ENCODE data around the gene MRAS. TPM values are rescaled to one million over a fixed set of nuclear protein-coding genes. Genes with fewer than 3 reads are reported as not detected.

Gene MRAS
- total RNA-seq, result 349 TPM
- long read RNA-seq, full-length matches to known transcripts, result 376 of 861 reads
- long read RNA-seq, partial matches to known transcripts, result 39 of 861 reads
- long read RNA-seq, other reads (novel, unspliced or antisense), result 446 of 861 reads

GRCh38 chr3:138347960-138348753, at the start of gene MRAS:
TSS of gene MRAS (plus strand) at chr3:138348579. CDS start at chr3:138372884, 24,305 bp downstream.
- Histone ChIP-seq H3K27ac (replicated peaks) (peak within 1 kb of the TSS; percentile 96), H3K27me3 (ENCODE audit: low read depth) (no peaks in the 10 kb centered on the region), H3K36me3 (no peaks in the 10 kb centered on the region), H3K4me3 (peak within 1 kb of the TSS; percentile 92), H3K9me3 (replicated peaks) (no peaks in the 10 kb centered on the region), H3K4me1 (peaks cover 56% of the 10 kb centered on the region)
- intact Hi-C loops (cut with micrococcal nuclease), result no loop called here
- peak; percentile 83 for DNase-seq
- TF ChIP-seq CTCF (IDR thresholded peaks at IDR 0.05; ENCODE audit: borderline replicate concordance), result peak; percentile 60

- Histone ChIP-seq H3K9me3 (replicated peaks) (no peaks in the 10 kb centered on the region), H3K4me3 (no peak overlapping the region), H3K4me1 (no peaks in the 10 kb centered on the region), H3K27ac (replicated peaks) (no peak overlapping the region), H3K36me3 (peaks cover 28% of the 10 kb centered on the region), H3K27me3 (ENCODE audit: low read depth) (no peaks in the 10 kb centered on the region)
- no peak for DNase-seq
- intact Hi-C loops (cut with micrococcal nuclease), result no loop called here
- TF ChIP-seq CTCF (IDR thresholded peaks at IDR 0.05; ENCODE audit: borderline replicate concordance), result no peak
Measured at GRCh38 chr3:138300647-138301046, 47.7 kb upstream of the MRAS start.

GRCh38 chr3:138303474-138303873, 44.9 kb upstream of the MRAS start:
- Histone ChIP-seq H3K27ac (replicated peaks) (no peak overlapping the region), H3K4me1 (no peaks in the 10 kb centered on the region), H3K36me3 (peaks cover 6% of the 10 kb centered on the region), H3K9me3 (replicated peaks) (peaks cover 10% of the 10 kb centered on the region), H3K27me3 (ENCODE audit: low read depth) (no peaks in the 10 kb centered on the region), H3K4me3 (no peak overlapping the region)
- intact Hi-C loops (cut with micrococcal nuclease), result no loop called here
- no peak for DNase-seq
- no peak for TF ChIP-seq CTCF (IDR thresholded peaks at IDR 0.05; ENCODE audit: borderline replicate concordance)

GRCh38 chr3:138307899-138308298, 40.5 kb upstream of the MRAS start:
- H3K4me1 ChIP-seq, result no peaks in the 10 kb centered on the region
- peaks cover 7% of the 10 kb centered on the region for H3K27me3 ChIP-seq (ENCODE audit: low read depth)
- intact Hi-C loops (cut with micrococcal nuclease), result no loop called here

GRCh38 chr3:138308783-138309182, 39.6 kb upstream of the MRAS start:
- Histone ChIP-seq H3K4me3 (no peak overlapping the region), H3K27ac (replicated peaks) (no peak overlapping the region), H3K9me3 (replicated peaks) (peaks cover 33% of the 10 kb centered on the region), H3K36me3 (no peaks in the 10 kb centered on the region), H3K4me1 (no peaks in the 10 kb centered on the region), H3K27me3 (ENCODE audit: low read depth) (peaks cover 7% of the 10 kb centered on the region)
- intact Hi-C loops (cut with micrococcal nuclease), result no loop called here
- DNase-seq, result no peak
- TF ChIP-seq CTCF (IDR thresholded peaks at IDR 0.05; ENCODE audit: borderline replicate concordance), result no peak

More at GRCh38 chr3:138307899-138308298, 40.5 kb upstream of the MRAS start:
- Histone ChIP-seq H3K36me3 (no peaks in the 10 kb centered on the region), H3K9me3 (replicated peaks) (peaks cover 33% of the 10 kb centered on the region), H3K27ac (replicated peaks) (no peak overlapping the region), H3K4me3 (no peak overlapping the region)
- no peak for TF ChIP-seq CTCF (IDR thresholded peaks at IDR 0.05; ENCODE audit: borderline replicate concordance)
- no peak for DNase-seq
